Thyroid gland (tissue), 4 donors: Measurements from ENCODE around the gene EXOSC2. TPM values are rescaled to one million over a fixed set of nuclear protein-coding genes. Genes with fewer than 3 reads are reported as not detected.
A peak's percentile ranks its signal among the peaks of the same experiment; 100 is the strongest.

Experiments used
- DNase-seq, 2 donors: peaks; one replicate each; pipeline ENCODE4 v3.0.0-alpha.2; 2019
- H3K27ac ChIP-seq, 3 donors: fragments of 200-600 bp; sonication (generic); 1 replicate in 2 of 3; 2 replicates in 1 of 3; pipeline ENCODE4 v1.5.1; 2016 to 2019; ENCODE audit warnings: mild to moderate bottlenecking in 1 of 3, moderate library complexity in 1 of 3
- H3K27me3 ChIP-seq: fragments of 200-600 bp; sonication (generic); one replicate; pipeline ENCODE4 v1.5.1; 2019
- H3K36me3 ChIP-seq, 2 donors: fragments of 200-600 bp; sonication (generic); one replicate each; pipeline ENCODE4 v1.5.1; 2016 to 2019
- H3K4me1 ChIP-seq, 2 donors: fragments of 200-600 bp; sonication (generic); one replicate each; pipeline ENCODE4 v1.5.1; 2017 to 2019
- H3K4me3 ChIP-seq, 3 donors: fragments of 200-600 bp; sonication (generic); replicated peaks in 1 of 3; 1 replicate in 2 of 3; 2 replicates in 1 of 3; pipeline ENCODE4 v1.5.1; 2016; ENCODE audit warnings: mild to moderate bottlenecking in 1 of 3
- H3K9me3 ChIP-seq: fragments of 200-600 bp; sonication (generic); one replicate; pipeline ENCODE4 v1.5.1; 2017
- POLR2A ChIP-seq, 2 donors: fragments of 450-650 bp; IDR thresholded peaks; one replicate each; pipeline ENCODE4 v1.6.1; 2017; ENCODE audit warnings: antibody characterized with exemption in 2 of 2, mild to moderate bottlenecking in 2 of 2, moderate library complexity in 1 of 2
- WGBS, 2 donors: methylation state at CpG; one replicate each; pipeline ENCODE4 v1.1.5; 2017; 5-methylcytosine and 5-hydroxymethylcytosine counted together
- intact Hi-C: fragments of 100-400 bp; cut with DNase I; formaldehyde crosslinking; loops from one replicate; pipeline ENCODE4 v1.15.1; 2023
- total RNA-seq, 4 donors: library from RNA; depleted of rRNA; stranded (reverse); fragments of >200 nt; gene quantifications; one replicate each; pipeline ENCODE4 v1.2.3, GENCODE V29; 2016
- TF ChIP-seq, protein P1 (sequence below), 6 experiments: fragments of 200-600 bp in 3 of 6; fragments of 450-650 bp in 3 of 6; sonication (generic) in 3 of 6; IDR thresholded peaks; one replicate each; pipeline ENCODE4 v1.5.1; 2016 to 2019; ENCODE audit warnings: antibody characterized with exemption in 6 of 6, mild to moderate bottlenecking in 2 of 6, inconsistent platforms in 1 of 6, moderate library complexity in 1 of 6

Gene EXOSC2
- total RNA-seq, 4 donors from 2014 or later, result 19.2 to 21.6 (median 20.3) TPM

DNA sequence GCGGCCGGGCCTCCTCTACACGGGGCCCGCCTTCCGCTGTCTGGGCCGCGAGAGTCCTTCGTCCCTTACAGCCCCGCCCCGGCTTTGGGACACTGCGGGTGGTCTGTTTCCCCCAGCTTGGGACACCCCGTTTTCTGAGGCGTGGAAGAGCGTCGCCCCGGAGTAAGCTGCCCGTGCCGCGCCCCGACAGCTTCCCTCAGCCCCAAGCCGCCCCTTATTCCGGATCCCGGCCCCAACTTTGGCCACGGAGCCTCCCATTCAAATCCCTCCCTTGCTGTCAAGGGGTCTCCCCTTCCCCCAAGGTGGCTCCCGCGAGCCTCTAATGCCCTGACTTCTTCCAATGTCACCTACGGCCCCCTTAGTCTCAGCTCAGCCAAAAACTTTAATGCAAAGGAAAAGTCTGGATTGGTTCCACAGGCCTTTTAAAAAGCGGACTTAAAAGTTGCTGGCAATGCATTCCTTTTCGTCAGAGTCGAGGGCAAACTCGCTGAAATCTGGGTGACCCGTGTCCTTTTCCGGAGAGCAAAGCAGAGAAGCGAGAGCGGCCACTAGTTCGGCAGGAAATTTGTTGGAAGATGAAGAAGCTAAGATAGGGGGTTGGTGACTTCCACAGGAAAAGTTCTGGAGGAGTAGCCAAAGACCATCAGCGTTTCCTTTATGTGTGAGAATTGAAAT, 19.8 kb downstream of the EXOSC2 start:
- Histone ChIP-seq H3K36me3 (no peaks in the 10 kb centered on the region), H3K27ac (peak overlapping the region; percentile 84 to 98 (median 96)), H3K4me1 (peaks cover 18 to 19% of the 10 kb centered on the region in 2 donors), H3K9me3 (no peaks in the 10 kb centered on the region), H3K27me3 (no peaks in the 10 kb centered on the region), H3K4me3 (peak overlapping the region; percentile 51 to 93 (median 87))
- TF ChIP-seq, protein P1, sequence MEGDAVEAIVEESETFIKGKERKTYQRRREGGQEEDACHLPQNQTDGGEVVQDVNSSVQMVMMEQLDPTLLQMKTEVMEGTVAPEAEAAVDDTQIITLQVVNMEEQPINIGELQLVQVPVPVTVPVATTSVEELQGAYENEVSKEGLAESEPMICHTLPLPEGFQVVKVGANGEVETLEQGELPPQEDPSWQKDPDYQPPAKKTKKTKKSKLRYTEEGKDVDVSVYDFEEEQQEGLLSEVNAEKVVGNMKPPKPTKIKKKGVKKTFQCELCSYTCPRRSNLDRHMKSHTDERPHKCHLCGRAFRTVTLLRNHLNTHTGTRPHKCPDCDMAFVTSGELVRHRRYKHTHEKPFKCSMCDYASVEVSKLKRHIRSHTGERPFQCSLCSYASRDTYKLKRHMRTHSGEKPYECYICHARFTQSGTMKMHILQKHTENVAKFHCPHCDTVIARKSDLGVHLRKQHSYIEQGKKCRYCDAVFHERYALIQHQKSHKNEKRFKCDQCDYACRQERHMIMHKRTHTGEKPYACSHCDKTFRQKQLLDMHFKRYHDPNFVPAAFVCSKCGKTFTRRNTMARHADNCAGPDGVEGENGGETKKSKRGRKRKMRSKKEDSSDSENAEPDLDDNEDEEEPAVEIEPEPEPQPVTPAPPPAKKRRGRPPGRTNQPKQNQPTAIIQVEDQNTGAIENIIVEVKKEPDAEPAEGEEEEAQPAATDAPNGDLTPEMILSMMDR (IDR thresholded peaks at IDR 0.05), result no peak
- no peak for TF ChIP-seq POLR2A (IDR thresholded peaks at IDR 0.05)
- DNase-seq, result peak; percentile 42 to 53
- WGBS, 2 donors, result 1% methylated on average over 17 to 27 of the region's 37 CpGs
- intact Hi-C loops, result loop anchor here (5.0 to 10.0 kb wide), 2 partner anchors 51 to 149 kb away; no protein-coding TSS in a partner anchor

DNA sequence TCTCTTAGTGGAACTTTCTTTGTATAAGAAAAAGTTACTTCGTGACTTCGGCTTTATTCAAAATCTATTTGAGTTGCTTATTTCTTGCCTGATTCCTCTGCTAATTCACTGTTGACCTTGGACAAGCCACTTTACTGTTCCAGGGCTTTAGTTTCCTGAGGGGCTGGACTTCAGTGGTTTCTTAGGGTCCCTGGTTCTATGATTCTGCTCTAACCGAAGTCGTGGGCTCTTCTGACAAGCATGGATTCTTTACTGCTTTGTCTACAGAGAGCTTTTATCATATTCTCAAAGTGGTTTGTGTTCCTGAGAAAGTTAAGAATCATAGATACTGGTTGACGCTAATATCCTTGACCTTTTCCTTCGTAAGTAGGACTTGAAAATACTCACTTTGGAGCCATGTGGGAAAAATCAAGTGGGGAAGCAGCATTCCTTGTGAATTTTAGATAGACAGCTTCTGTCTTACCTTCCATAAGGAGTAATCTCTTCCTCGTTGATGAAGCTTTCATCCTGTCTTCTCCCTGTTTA, 21.1 kb downstream of the EXOSC2 start:
- Histone ChIP-seq H3K9me3 (no peaks in the 10 kb centered on the region), H3K4me1 (peaks cover 19 to 24% of the 10 kb centered on the region in 2 donors), H3K4me3 (peak overlapping the region in 2 of 3 donors; percentile 87 to 93), H3K27me3 (no peaks in the 10 kb centered on the region), H3K36me3 (no peaks in the 10 kb centered on the region), H3K27ac (peak overlapping the region; percentile 84 to 98 (median 96))
- TF ChIP-seq POLR2A (IDR thresholded peaks at IDR 0.05), result no peak
- TF ChIP-seq, protein P1 (IDR thresholded peaks at IDR 0.05), result no peak
- intact Hi-C loops, result loop anchor here (5.0 to 10.0 kb wide), 2 partner anchors 50 to 148 kb away; no protein-coding TSS in a partner anchor
- 8 to 18% methylated on average over 7 of the region's 7 CpGs for WGBS, 2 donors
- DNase-seq, result no peak

DNA sequence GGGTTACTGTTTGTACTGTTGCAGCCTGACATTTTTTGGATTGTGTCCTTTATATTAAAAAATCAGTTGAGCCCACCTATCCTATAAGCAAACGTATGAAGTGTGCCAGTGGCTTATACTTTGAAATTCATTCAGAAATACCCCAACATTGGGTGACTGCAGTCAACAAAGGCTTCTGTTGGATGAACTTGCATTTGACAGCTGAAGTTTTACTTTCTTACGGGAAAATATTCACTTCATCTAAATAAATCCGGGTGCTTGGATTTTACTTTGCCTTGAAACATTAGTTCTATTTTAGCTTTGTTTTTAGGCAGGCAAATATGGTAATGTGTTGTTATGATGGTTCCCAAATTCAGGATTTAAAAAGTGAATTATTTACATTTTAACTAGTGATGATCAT, 21.7 kb downstream of the EXOSC2 start:
- Histone ChIP-seq H3K27ac (peak overlapping the region; percentile 23 to 98 (median 96)), H3K4me3 (peak overlapping the region in 2 of 3 donors; percentile 10 to 87), H3K9me3 (no peaks in the 10 kb centered on the region), H3K36me3 (no peaks in the 10 kb centered on the region), H3K27me3 (no peaks in the 10 kb centered on the region), H3K4me1 (peaks cover 19 to 24% of the 10 kb centered on the region in 2 donors)
- WGBS, 2 donors, result 14 to 19% methylated on average over 3 of the region's 3 CpGs
- DNase-seq, result no peak
- TF ChIP-seq POLR2A (IDR thresholded peaks at IDR 0.05), result no peak
- TF ChIP-seq, protein P1 (IDR thresholded peaks at IDR 0.05), result no peak
- intact Hi-C loops, result loop anchor here (10.0 kb wide), 1 partner anchor 50 kb away; no protein-coding TSS in a partner anchor

DNA sequence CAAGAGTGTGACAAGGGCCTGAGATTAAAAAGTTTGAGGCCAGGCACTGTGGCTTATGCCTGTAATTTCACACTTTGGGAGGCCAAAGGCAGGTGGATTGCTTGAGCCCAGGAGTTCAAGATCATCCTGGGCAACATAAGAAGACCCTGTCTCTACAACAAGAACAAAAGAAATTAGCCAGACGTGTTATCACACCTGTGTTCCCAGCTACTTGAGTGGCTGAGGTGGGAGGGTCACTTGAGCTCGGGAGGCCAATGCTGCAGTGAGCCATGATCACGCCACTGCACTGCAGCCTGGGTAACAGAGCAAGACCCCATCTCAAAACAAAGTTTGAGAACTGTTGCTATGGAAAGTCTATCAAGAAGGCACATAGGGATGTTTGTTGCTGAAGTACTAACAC, 25.0 kb downstream of the EXOSC2 start:
- intact Hi-C loops, result loop anchor here (10.0 kb wide), 1 partner anchor 46 kb away; no protein-coding TSS in a partner anchor
- Histone ChIP-seq H3K27me3 (no peaks in the 10 kb centered on the region), H3K4me1 (peaks cover 19 to 24% of the 10 kb centered on the region in 2 donors), H3K4me3 (no peak overlapping the region), H3K27ac (no peak overlapping the region), H3K36me3 (no peaks in the 10 kb centered on the region), H3K9me3 (no peaks in the 10 kb centered on the region)
- 49 to 72% methylated on average over 3 of the region's 3 CpGs for WGBS, 2 donors
- TF ChIP-seq POLR2A (IDR thresholded peaks at IDR 0.05), result no peak
- TF ChIP-seq, protein P1 (IDR thresholded peaks at IDR 0.05), result no peak
- peak; percentile 37 to 43 for DNase-seq

DNA sequence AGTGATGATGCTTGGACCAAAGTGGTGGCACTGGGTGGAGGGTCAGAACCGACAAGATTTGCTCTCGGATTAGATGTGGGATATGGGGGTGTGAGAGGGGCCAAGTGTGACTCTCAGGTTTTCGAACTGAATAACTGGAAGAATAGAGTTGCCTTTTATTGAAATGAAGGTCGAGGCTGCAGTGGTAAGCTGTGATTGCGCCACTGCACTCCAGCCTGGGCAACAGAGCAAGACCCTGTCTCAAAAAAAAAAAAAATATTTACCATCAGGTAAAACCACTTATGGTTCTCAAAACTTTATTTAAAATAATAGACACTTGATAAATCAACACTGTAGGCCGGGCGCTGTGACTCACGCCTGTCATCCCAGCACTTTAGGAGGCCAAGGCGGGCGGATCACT, 27.2 kb downstream of the EXOSC2 start:
- H3K4me3 ChIP-seq, result no peak overlapping the region
- no peaks in the 10 kb centered on the region for H3K36me3 ChIP-seq
- intact Hi-C loops, result no loop called here
- no peaks in the 10 kb centered on the region for H3K9me3 ChIP-seq
- DNase-seq, result no peak
- peaks cover 10 to 24% of the 10 kb centered on the region in 2 donors for H3K4me1 ChIP-seq
- H3K27ac ChIP-seq, result no peak overlapping the region
- TF ChIP-seq, protein P1 (IDR thresholded peaks at IDR 0.05), result no peak
- no peak for TF ChIP-seq POLR2A (IDR thresholded peaks at IDR 0.05)
- no peaks in the 10 kb centered on the region for H3K27me3 ChIP-seq
- WGBS, 2 donors, result 93 to 96% methylated on average over 10 of the region's 10 CpGs
